ENCODE measurements around the gene ZNF664.

The ZNF664 gene

DNA sequence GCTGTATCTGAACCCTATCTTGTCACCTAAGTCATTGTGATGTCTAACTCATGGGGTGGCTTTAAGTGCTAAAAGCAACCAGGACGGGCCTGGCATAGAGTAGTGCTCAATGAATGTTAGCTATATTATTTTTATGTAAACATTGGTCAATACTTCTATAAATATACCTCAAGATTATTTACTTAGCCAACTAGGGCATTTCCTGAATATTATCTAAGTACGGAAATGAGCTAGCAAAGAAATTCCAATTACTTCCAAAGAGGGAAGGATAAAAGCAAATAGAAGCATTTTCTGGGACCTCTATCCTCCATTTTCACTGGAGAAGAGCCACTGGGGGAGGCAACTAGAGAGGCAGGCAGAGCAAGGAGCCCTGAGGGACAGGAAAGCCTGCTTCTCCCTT, 21.0 kb upstream of the ZNF664 start:
- WGBS, 2 donors (ENCODE audit: extremely low coverage in 2 of 2, insufficient read length in 2 of 2, insufficient replicate concordance in 1 of 2) = no CpG with 5 or more reads among the region's 2 CpGs
- H3K27ac ChIP-seq (replicated peaks; ENCODE audit: low read length) = no peak overlapping the region
- H3K4ac ChIP-seq (ENCODE audit: low read length) = no peak overlapping the region
- H3K9me3 ChIP-seq (replicated peaks in 1 of 2; ENCODE audit: control insufficient read depth in 2 of 2, insufficient read depth in 1 of 2, low read depth in 1 of 2, low read length in 2 of 2) = peaks cover 0 to 8% of the 10 kb centered on the region in 2 donors
- H3K18ac ChIP-seq (ENCODE audit: low read length) = no peak overlapping the region
- no peaks in the 10 kb centered on the region for H3K27me3 ChIP-seq (ENCODE audit: control insufficient read depth in 3 of 3, insufficient read depth in 3 of 3, low read depth in 1 of 3, low read length in 3 of 3)
- no peak overlapping the region for H3K23ac ChIP-seq (ENCODE audit: low read depth, low read length, poor library complexity)
- H2BK12ac ChIP-seq (ENCODE audit: low read length) = no peak overlapping the region
- no peak for DNase-seq (ENCODE audit: low spot score)
- no peak overlapping the region for H2BK15ac ChIP-seq (ENCODE audit: low read length)
- no peak overlapping the region for H2AFZ ChIP-seq (ENCODE audit: low read length)
- no peak overlapping the region for H4K91ac ChIP-seq (ENCODE audit: low read depth, low read length, poor library complexity)
- H2BK120ac ChIP-seq (ENCODE audit: low read depth, low read length) = no peak overlapping the region
- no peak overlapping the region for H2AK5ac ChIP-seq (ENCODE audit: low read depth, low read length)
- H3K79me1 ChIP-seq (ENCODE audit: low read depth, low read length) = no peaks in the 10 kb centered on the region
- H4K8ac ChIP-seq (ENCODE audit: low read depth, low read length) = no peak overlapping the region
- H3K9ac ChIP-seq (ENCODE audit: low read depth, low read length, poor library complexity) = no peak overlapping the region
- H2BK5ac ChIP-seq (ENCODE audit: low read length) = no peak overlapping the region
- peaks cover 10 to 36% of the 10 kb centered on the region in 2 donors for H3K4me1 ChIP-seq (ENCODE audit: control insufficient read depth in 2 of 2, insufficient read depth in 1 of 2, low read depth in 1 of 2, low read length in 2 of 2)
- H3K14ac ChIP-seq (ENCODE audit: low read length) = no peak overlapping the region
- H3K4me3 ChIP-seq (ENCODE audit: low read length in 2 of 2) = no peak overlapping the region
- no peaks in the 10 kb centered on the region for H3K36me3 ChIP-seq (replicated peaks in 1 of 2; ENCODE audit: control insufficient read depth in 2 of 2, insufficient read depth in 2 of 2, low read length in 2 of 2)
- no peak overlapping the region for H3K4me2 ChIP-seq (ENCODE audit: insufficient read depth, low read length, poor library complexity, severe bottlenecking)

DNA sequence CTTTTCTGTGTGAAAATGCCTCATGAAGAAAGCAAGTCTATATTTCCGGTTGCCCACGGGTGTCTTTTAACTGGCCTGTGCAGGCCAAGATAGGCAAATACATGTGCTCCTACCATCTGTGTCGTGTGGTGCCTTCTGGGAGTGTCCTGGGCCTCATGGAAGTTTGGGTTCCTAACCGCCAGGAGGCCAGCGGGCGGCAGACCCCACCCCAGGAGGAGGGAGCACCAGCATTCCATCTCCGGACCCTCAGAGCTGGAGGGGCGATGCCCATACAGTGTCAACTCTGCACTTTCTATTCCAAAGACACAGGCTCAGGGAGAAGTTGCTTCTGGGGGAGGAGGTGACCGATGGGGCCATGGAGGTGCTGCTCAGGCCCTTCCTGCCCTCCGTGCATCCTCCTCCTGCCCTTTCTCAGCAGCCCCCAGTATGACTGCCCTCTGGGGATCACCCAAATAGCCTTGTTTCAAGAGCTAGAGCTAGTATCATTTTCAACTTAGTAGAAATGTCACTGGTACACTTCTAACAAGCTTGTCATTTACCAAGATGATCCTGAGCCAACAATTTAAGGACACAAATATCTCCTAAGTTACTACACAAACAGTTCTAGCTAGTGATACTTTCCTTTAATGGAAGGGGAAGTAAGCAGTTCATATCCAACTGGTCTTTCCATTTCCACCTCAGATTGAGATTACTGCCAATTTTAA, 18.2 kb upstream of the ZNF664 start:
- H3K4me2 ChIP-seq (ENCODE audit: insufficient read depth, low read length, poor library complexity, severe bottlenecking) = no peak overlapping the region
- WGBS, 2 donors (ENCODE audit: extremely low coverage in 2 of 2, insufficient read length in 2 of 2, insufficient replicate concordance in 1 of 2) = no CpG with 5 or more reads among the region's 10 CpGs
- no peak overlapping the region for H4K91ac ChIP-seq (ENCODE audit: low read depth, low read length, poor library complexity)
- H3K4me1 ChIP-seq (ENCODE audit: control insufficient read depth in 2 of 2, insufficient read depth in 1 of 2, low read depth in 1 of 2, low read length in 2 of 2) = peaks cover 0 to 17% of the 10 kb centered on the region in 2 donors
- H3K36me3 ChIP-seq (replicated peaks in 1 of 2; ENCODE audit: control insufficient read depth in 2 of 2, insufficient read depth in 2 of 2, low read length in 2 of 2) = peaks cover 0 to 2% of the 10 kb centered on the region in 2 donors
- no peak overlapping the region for H2BK12ac ChIP-seq (ENCODE audit: low read length)
- H3K9ac ChIP-seq (ENCODE audit: low read depth, low read length, poor library complexity) = no peak overlapping the region
- peak overlapping the region; percentile 1 for H3K18ac ChIP-seq (ENCODE audit: low read length)
- H2BK5ac ChIP-seq (ENCODE audit: low read length) = no peak overlapping the region
- no peak overlapping the region for H3K4ac ChIP-seq (ENCODE audit: low read length)
- H2AFZ ChIP-seq (ENCODE audit: low read length) = no peak overlapping the region
- peaks cover 0 to 2% (median 0%) of the 10 kb centered on the region in 3 experiments for H3K27me3 ChIP-seq (ENCODE audit: control insufficient read depth in 3 of 3, insufficient read depth in 3 of 3, low read depth in 1 of 3, low read length in 3 of 3)
- no peak overlapping the region for H3K27ac ChIP-seq (replicated peaks; ENCODE audit: low read length)
- H2AK5ac ChIP-seq (ENCODE audit: low read depth, low read length) = no peak overlapping the region
- no peak overlapping the region for H3K4me3 ChIP-seq (ENCODE audit: low read length in 2 of 2)
- peaks cover 0 to 8% of the 10 kb centered on the region in 2 donors for H3K9me3 ChIP-seq (replicated peaks in 1 of 2; ENCODE audit: control insufficient read depth in 2 of 2, insufficient read depth in 1 of 2, low read depth in 1 of 2, low read length in 2 of 2)
- no peak overlapping the region for H2BK15ac ChIP-seq (ENCODE audit: low read length)
- H3K14ac ChIP-seq (ENCODE audit: low read length) = no peak overlapping the region
- no peak overlapping the region for H2BK120ac ChIP-seq (ENCODE audit: low read depth, low read length)
- no peak overlapping the region for H3K23ac ChIP-seq (ENCODE audit: low read depth, low read length, poor library complexity)
- no peak for DNase-seq (ENCODE audit: low spot score)
- no peak overlapping the region for H4K8ac ChIP-seq (ENCODE audit: low read depth, low read length)
- no peaks in the 10 kb centered on the region for H3K79me1 ChIP-seq (ENCODE audit: low read depth, low read length)

- H3K18ac ChIP-seq (ENCODE audit: low read length) = no peak overlapping the region
Observed at GRCh38 chr12:123956249-123956648, 16.8 kb upstream of the ZNF664 start.

DNA sequence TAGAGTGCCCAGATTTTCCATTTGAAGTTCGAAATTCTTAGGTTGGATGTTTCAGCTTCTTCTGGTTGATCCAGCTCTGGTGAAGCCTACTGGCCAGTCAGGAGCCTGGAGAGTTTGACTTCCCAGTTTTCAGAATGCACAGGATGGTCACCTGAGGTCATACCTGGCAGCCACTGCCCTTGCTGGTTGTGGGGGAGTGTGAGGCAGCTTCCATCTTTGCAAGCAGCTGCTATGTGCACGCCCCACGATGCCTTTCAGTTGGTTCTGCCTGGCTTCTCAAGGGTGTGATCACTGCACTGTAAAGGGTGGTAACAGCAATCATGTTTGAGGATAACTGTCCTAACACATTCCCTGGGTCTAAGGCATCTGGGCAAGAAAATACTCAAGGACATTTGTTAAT, 15.8 kb upstream of the ZNF664 start:
- Histone ChIP-seq H3K79me1 (ENCODE audit: low read depth, low read length) (no peaks in the 10 kb centered on the region), H3K9me3 (replicated peaks in 1 of 2; ENCODE audit: control insufficient read depth in 2 of 2, insufficient read depth in 1 of 2, low read depth in 1 of 2, low read length in 2 of 2) (no peaks in the 10 kb centered on the region), H2AFZ (ENCODE audit: low read length) (no peak overlapping the region), H3K27ac (replicated peaks; ENCODE audit: low read length) (no peak overlapping the region), H3K9ac (ENCODE audit: low read depth, low read length, poor library complexity) (no peak overlapping the region), H3K4me2 (ENCODE audit: insufficient read depth, low read length, poor library complexity, severe bottlenecking) (no peak overlapping the region), H3K14ac (ENCODE audit: low read length) (peak overlapping the region; percentile 59), H3K18ac (ENCODE audit: low read length) (no peak overlapping the region), H3K23ac (ENCODE audit: low read depth, low read length, poor library complexity) (no peak overlapping the region), H4K8ac (ENCODE audit: low read depth, low read length) (no peak overlapping the region), H3K27me3 (ENCODE audit: control insufficient read depth in 3 of 3, insufficient read depth in 3 of 3, low read depth in 1 of 3, low read length in 3 of 3) (peaks cover 0 to 2% (median 0%) of the 10 kb centered on the region in 3 experiments), H2BK5ac (ENCODE audit: low read length) (no peak overlapping the region), H3K4ac (ENCODE audit: low read length) (no peak overlapping the region), H3K36me3 (replicated peaks in 1 of 2; ENCODE audit: control insufficient read depth in 2 of 2, insufficient read depth in 2 of 2, low read length in 2 of 2) (peaks cover 0 to 2% of the 10 kb centered on the region in 2 donors), H3K4me1 (ENCODE audit: control insufficient read depth in 2 of 2, insufficient read depth in 1 of 2, low read depth in 1 of 2, low read length in 2 of 2) (peaks cover 0 to 4% of the 10 kb centered on the region in 2 donors), H2BK12ac (ENCODE audit: low read length) (no peak overlapping the region), H4K91ac (ENCODE audit: low read depth, low read length, poor library complexity) (no peak overlapping the region), H3K4me3 (ENCODE audit: low read length in 2 of 2) (no peak overlapping the region), H2BK120ac (ENCODE audit: low read depth, low read length) (no peak overlapping the region), H2BK15ac (ENCODE audit: low read length) (no peak overlapping the region), H2AK5ac (ENCODE audit: low read depth, low read length) (no peak overlapping the region)
- no peak for DNase-seq (ENCODE audit: low spot score)
- WGBS, 2 donors (ENCODE audit: extremely low coverage in 2 of 2, insufficient read length in 2 of 2, insufficient replicate concordance in 1 of 2) = no CpG with 5 or more reads among the region's 3 CpGs

More at GRCh38 chr12:123956249-123956648, 16.8 kb upstream of the ZNF664 start:
- Histone ChIP-seq H4K91ac (ENCODE audit: low read depth, low read length, poor library complexity) (no peak overlapping the region), H3K4me2 (ENCODE audit: insufficient read depth, low read length, poor library complexity, severe bottlenecking) (no peak overlapping the region), H3K4me3 (ENCODE audit: low read length in 2 of 2) (no peak overlapping the region), H3K23ac (ENCODE audit: low read depth, low read length, poor library complexity) (no peak overlapping the region), H3K27ac (replicated peaks; ENCODE audit: low read length) (no peak overlapping the region), H2BK5ac (ENCODE audit: low read length) (no peak overlapping the region), H3K9ac (ENCODE audit: low read depth, low read length, poor library complexity) (no peak overlapping the region), H2BK15ac (ENCODE audit: low read length) (no peak overlapping the region), H3K79me1 (ENCODE audit: low read depth, low read length) (no peaks in the 10 kb centered on the region), H2BK12ac (ENCODE audit: low read length) (no peak overlapping the region), H3K4me1 (ENCODE audit: control insufficient read depth in 2 of 2, insufficient read depth in 1 of 2, low read depth in 1 of 2, low read length in 2 of 2) (peaks cover 0 to 9% of the 10 kb centered on the region in 2 donors), H3K9me3 (replicated peaks in 1 of 2; ENCODE audit: control insufficient read depth in 2 of 2, insufficient read depth in 1 of 2, low read depth in 1 of 2, low read length in 2 of 2) (no peaks in the 10 kb centered on the region), H3K36me3 (replicated peaks in 1 of 2; ENCODE audit: control insufficient read depth in 2 of 2, insufficient read depth in 2 of 2, low read length in 2 of 2) (peaks cover 0 to 2% of the 10 kb centered on the region in 2 donors), H4K8ac (ENCODE audit: low read depth, low read length) (no peak overlapping the region), H2AFZ (ENCODE audit: low read length) (no peak overlapping the region), H3K27me3 (ENCODE audit: control insufficient read depth in 3 of 3, insufficient read depth in 3 of 3, low read depth in 1 of 3, low read length in 3 of 3) (peaks cover 0 to 2% (median 0%) of the 10 kb centered on the region in 3 experiments), H2BK120ac (ENCODE audit: low read depth, low read length) (no peak overlapping the region), H3K14ac (ENCODE audit: low read length) (no peak overlapping the region), H2AK5ac (ENCODE audit: low read depth, low read length) (no peak overlapping the region), H3K4ac (ENCODE audit: low read length) (no peak overlapping the region)
- DNase-seq (ENCODE audit: low spot score) = no peak
- WGBS, 2 donors (ENCODE audit: extremely low coverage in 2 of 2, insufficient read length in 2 of 2, insufficient replicate concordance in 1 of 2) = no CpG with 5 or more reads among the region's 9 CpGs

Measured in neuronal stem cell (in vitro differentiated cells).